ENCODE results near the gene GSE1.

DNA sequence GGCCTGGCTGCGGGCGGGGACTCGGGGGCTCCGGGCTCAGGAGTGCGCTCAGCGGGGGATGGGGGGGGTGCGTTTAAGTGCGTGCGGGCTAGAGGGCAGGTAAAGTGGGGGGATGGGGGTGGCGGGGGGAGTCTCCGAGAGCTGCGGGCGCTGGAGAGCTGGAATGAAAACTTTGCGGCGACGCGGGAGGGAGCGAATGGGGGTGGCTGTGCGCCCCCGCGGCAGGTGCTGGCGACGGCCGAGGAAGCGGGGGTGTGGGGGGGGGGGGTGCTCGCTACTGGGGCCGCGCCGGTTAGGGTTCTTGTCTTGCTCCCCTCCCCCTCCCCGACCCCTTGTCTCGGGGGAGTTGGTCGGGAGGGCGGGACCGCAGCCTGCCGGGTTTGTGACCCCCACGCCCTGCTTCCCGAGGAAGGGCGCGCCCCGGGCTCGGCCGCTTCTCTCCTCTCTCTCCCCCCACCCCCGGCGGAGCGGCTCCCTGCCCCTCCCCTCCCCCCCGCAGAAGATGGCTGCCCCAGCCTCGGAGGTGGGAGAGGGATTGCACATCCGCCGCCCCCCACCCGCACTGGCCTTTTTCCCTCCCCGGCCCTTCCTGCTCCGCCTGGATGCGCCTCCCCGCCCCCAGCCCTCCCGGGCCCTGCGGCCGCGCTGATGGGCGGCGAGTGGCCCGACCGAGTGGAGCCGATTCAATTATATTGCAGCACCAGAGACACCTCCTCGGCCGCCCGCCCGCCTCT is 649 bp downstream of the GSE1 start:
- TF ChIP-seq, protein P1, sequence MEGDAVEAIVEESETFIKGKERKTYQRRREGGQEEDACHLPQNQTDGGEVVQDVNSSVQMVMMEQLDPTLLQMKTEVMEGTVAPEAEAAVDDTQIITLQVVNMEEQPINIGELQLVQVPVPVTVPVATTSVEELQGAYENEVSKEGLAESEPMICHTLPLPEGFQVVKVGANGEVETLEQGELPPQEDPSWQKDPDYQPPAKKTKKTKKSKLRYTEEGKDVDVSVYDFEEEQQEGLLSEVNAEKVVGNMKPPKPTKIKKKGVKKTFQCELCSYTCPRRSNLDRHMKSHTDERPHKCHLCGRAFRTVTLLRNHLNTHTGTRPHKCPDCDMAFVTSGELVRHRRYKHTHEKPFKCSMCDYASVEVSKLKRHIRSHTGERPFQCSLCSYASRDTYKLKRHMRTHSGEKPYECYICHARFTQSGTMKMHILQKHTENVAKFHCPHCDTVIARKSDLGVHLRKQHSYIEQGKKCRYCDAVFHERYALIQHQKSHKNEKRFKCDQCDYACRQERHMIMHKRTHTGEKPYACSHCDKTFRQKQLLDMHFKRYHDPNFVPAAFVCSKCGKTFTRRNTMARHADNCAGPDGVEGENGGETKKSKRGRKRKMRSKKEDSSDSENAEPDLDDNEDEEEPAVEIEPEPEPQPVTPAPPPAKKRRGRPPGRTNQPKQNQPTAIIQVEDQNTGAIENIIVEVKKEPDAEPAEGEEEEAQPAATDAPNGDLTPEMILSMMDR (IDR thresholded peaks at IDR 0.05; ENCODE audit: insufficient read depth, low read length), result no peak
- TF ChIP-seq GABPA (IDR thresholded peaks at IDR 0.05; ENCODE audit: low read depth) (no peak), POLR2AphosphoS5 (IDR thresholded peaks at IDR 0.05; ENCODE audit: low read depth) (no peak), SPI1 (IDR thresholded peaks at IDR 0.05; ENCODE audit: borderline replicate concordance, low read depth) (no peak)
- TF ChIP-seq, protein P2, sequence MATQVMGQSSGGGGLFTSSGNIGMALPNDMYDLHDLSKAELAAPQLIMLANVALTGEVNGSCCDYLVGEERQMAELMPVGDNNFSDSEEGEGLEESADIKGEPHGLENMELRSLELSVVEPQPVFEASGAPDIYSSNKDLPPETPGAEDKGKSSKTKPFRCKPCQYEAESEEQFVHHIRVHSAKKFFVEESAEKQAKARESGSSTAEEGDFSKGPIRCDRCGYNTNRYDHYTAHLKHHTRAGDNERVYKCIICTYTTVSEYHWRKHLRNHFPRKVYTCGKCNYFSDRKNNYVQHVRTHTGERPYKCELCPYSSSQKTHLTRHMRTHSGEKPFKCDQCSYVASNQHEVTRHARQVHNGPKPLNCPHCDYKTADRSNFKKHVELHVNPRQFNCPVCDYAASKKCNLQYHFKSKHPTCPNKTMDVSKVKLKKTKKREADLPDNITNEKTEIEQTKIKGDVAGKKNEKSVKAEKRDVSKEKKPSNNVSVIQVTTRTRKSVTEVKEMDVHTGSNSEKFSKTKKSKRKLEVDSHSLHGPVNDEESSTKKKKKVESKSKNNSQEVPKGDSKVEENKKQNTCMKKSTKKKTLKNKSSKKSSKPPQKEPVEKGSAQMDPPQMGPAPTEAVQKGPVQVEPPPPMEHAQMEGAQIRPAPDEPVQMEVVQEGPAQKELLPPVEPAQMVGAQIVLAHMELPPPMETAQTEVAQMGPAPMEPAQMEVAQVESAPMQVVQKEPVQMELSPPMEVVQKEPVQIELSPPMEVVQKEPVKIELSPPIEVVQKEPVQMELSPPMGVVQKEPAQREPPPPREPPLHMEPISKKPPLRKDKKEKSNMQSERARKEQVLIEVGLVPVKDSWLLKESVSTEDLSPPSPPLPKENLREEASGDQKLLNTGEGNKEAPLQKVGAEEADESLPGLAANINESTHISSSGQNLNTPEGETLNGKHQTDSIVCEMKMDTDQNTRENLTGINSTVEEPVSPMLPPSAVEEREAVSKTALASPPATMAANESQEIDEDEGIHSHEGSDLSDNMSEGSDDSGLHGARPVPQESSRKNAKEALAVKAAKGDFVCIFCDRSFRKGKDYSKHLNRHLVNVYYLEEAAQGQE (IDR thresholded peaks at IDR 0.05; ENCODE audit: insufficient replicate concordance, low read depth), result no peak

Measured in HL-60 (cell line).